Measurements from ENCODE around the gene CPNE5.

The CPNE5 gene

GRCh38 chr6:36857325-36857724 lies 18.1 kb upstream of the CPNE5 start:
- no peak for DNase-seq (ENCODE audit: low read depth)

DNA sequence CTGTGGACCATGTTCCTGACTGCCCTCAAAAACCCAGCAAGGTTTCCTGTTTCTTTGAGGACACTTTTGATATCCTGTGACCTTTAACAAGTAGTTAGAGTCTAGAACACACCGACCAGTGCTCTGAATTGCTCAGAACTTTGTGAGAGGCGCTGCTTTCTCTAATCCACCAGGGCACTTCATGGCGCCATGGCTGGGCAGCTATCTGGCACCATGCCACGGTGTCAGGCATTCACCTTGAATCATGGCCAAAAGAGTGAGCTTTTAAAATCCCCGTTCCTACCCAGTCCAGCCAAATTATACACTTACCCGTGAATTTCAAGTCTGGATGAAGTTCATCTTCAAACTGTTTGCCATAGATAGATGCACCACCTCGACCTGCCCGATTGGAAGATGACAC lies 17.0 kb upstream of the CPNE5 start:
- no peak for DNase-seq (ENCODE audit: low read depth)

DNA sequence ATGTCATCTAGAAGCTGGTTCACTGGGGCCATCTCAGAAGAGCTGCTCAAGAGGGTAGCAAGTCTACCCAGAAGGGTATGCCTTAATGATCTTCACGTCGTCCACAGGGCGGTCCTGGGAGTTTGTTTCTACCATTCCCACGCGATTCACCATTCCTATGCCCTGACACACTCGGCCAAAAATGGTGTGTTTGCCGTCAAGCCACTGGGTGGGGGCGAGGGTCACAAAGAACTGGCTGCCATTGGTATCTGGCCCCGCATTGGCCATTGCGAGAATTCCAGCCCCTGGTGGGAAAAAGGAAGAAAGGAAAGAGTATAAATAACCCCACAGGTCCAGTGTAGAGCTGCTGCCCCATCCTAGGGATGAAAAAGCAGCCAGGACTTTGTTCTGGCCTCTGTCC lies 16.5 kb upstream of the CPNE5 start:
- DNase-seq (ENCODE audit: low read depth), result no peak

- no peak for DNase-seq (ENCODE audit: low read depth)
Measured at GRCh38 chr6:36853325-36853724, 14.1 kb upstream of the CPNE5 start.

DNA sequence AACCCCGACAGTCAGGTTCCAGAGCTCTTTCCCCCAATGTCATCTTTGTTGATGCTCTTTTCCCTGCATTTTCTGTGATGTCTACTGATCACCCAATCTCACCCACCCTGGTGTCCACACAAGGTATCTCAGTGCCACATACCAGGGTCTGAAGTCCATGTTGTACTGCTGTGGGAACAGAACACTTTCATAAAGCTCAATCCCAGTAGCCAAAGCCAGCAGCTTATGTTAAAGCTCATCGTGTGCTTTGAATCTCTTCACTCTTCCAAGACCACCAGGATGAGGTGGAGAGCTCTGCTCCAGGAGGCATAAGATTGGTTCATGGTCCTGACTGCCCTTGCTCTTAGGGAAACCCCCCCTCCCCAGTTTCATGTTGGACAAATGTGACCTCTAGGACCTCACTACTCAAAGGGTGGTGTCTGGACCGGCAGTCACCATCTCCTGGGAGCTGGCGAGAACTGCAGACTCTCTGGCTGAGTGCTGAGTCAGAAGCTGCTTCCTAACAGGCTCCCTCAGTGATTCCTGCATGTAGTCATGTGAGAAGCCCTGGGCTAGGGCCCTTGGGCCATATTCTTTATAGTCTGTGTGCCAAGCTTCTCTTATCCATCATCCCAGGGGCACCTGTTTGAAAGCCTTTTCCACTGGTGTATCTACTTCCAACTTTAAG lies 13.4 kb upstream of the CPNE5 start:
- DNase-seq (ENCODE audit: low read depth), result no peak

DNA sequence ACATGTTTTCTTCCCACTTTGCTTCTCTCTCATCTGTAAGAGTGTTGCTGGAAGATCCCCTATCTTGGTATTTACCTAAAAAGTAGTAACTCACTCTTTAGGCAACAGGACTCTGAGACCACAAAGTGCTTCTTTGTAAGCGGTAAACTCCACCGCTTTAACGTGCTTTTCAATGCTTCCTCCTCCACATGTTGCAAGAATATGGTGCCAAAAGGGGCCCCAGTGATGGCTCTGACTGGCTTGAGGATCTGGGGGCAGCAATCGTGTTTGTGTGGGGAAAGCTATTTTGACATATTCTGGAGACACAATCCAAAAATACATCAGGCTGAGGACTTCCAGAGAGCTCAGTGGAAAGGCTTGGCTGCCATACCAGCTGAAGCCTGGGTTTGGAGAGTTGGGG lies 12.4 kb upstream of the CPNE5 start:
- DNase-seq (ENCODE audit: low read depth), result no peak

DNA sequence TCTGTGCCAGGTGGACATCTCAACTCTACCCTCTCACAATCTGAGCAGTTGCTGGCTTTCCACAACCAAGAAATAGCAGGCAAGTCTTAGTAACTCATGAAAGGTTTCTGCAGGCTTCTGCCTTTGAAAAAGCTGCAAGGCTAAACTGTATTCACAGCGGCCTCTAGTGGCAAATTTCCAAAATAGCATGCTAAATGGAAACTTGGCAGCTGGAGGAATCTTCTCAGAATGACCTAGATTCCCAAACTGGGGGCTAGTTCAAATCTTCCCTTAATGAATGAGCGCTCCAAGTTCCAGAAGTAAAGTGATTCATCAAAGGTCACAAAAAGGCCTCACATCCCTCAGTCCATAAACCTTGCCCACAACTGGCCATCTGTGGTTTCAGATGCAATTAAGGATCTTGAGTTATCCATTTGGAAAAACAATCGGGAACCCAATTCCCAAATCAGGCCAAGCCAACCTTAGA lies 11.9 kb upstream of the CPNE5 start:
- DNase-seq (ENCODE audit: low read depth), result no peak

- DNase-seq (ENCODE audit: low read depth), result no peak
Measured at GRCh38 chr6:36850021-36850420, 10.8 kb upstream of the CPNE5 start.

DNA sequence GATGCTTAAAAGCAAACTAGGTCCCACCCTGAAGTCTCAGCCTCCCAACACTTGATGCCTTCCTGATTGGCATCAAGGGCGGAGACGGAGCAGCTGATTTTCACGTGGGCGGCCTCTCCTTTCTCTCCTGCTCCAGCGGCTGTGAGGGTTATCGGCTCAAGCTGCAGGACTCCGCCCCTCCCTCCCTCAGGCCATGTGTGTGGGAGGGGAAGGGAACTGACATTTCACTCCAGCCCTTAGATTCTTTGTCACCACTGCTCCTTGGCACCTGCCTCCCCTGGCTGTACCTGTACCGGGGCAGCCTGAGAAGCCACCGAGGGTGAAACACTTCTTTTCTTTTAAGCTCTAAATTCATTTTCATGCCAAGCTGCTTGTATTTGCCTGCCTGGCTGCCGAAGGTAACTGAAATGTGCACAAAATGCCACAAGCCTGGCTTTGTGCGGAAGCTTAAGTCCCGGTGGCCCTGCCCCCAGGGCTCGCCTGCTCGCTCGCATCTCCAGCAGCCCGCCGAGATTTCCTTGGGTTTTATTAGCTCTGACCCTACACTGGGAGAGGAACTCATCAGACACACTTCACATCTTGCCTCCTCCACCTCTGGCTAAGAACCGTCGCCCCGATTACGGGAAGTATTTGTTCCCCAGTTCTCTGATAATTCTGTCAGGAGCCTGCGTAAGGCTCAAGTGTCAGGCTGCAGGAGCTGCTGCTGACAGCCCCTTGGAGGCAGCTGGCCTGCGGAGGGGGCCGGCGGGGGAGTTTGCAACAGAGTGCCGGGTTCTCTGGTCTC lies 9.6 kb upstream of the CPNE5 start:
- DNase-seq (ENCODE audit: low read depth), result no peak

- no peak for DNase-seq (ENCODE audit: low read depth)
Measured at GRCh38 chr6:36847991-36848390, 8.7 kb upstream of the CPNE5 start.

- no peak for DNase-seq (ENCODE audit: low read depth)
Measured at GRCh38 chr6:36847152-36847551, 7.9 kb upstream of the CPNE5 start.

DNA sequence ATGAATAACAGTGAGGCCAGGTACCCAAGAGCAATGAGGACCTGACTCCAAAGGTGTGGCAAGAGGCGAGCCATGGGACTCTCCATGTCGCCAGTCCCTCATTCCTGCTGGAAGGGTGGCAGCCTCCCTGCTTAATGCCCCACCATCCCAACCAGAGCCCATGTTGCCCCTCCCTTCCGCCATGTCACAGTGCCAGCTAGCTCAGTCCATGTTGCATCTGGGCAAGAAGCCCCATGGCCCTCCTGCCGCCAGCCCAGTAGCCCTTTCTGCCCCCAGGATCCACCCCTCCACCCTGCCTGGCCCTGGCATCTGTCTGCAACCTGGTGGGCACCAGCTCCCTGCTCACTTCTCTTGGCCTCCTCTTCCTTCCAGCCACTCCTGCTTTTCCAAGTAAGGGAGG lies 6.0 kb upstream of the CPNE5 start:
- DNase-seq (ENCODE audit: low read depth), result no peak

- no peak for DNase-seq (ENCODE audit: low read depth)
Measured at GRCh38 chr6:36844232-36845170, 5.3 kb upstream of the CPNE5 start.

DNA sequence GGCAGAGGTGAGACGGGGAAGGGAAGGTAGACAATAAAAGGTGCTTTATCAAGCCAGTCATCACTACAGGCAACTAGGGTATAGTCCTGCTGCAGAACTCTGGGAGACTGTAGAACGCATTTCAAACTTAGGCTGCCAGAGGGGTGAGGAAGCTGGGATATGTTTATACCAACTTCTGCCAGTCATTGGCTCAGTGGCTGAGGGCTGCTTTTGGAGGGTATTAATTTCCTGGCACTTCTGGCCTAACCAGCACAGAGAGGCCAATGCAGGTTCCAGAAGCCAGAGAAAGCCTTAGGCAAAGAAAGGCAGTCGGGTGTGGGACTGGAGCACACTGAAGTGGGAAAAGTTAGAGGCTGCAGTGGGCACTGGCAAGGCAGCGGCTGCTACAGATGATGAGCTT lies 3.9 kb upstream of the CPNE5 start:
- DNase-seq (ENCODE audit: low read depth), result no peak

GRCh38 chr6:36841756-36842155 lies 2.5 kb upstream of the CPNE5 start:
- no peak for DNase-seq (ENCODE audit: low read depth)

- DNase-seq (ENCODE audit: low read depth), result no peak
Measured at GRCh38 chr6:36840432-36841403, 1.5 kb upstream of the CPNE5 start.

DNA sequence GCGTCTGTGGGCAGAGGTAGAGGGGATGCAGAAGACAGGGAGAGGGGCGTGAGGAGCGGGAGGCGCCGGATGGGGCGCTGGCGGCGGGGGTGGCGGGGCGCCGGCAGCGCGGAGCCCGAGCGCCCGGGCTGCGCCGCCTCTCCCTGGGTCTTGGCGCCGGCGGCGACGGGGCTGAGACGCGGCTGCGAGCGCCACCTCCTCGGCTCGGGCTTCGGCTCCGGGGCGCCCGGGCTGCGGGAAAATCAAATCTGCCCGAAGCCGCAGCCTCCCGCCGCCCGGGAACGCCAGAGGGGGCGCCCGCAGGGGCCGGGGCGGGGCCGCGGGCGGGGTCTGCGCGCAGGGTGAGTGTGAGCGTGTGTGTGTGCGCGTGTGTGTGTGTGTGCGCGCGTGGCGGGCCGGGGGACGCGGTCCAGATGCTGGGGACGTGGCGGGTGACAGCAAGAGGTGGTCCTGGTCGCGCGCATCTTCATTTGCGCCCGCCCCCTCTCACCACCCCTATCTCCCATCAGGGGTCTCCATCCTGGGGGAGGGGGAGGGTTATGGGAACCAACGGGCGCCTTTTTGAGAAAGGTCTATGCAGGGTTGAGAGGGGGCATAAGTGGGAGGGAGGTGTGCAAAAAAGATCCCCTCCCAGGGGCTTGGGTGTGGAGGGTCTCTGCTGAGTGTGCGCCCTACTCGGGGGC lies 646 bp upstream of the CPNE5 start:
- no peak for DNase-seq (ENCODE audit: low read depth)

- DNase-seq (ENCODE audit: low read depth), result no peak
Measured at GRCh38 chr6:36837686-36838085, 1.6 kb downstream of the CPNE5 start.

DNA sequence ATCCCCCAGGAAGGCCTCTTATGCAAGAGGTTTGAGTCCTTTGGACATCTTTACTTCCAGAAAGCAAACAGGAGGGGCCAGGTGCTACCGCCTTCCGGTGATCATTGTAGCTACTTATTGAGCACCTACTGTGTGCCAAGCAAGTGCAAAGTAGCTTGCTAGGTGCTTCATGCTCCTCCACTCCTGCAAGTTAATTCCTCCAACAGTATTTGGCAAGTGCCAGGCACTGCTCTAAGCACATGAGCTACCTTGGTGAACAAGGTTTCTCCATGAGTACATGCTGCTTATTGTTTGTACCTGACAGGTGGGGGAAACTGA lies 2.3 kb downstream of the CPNE5 start:
- no peak for DNase-seq (ENCODE audit: low read depth)

DNA sequence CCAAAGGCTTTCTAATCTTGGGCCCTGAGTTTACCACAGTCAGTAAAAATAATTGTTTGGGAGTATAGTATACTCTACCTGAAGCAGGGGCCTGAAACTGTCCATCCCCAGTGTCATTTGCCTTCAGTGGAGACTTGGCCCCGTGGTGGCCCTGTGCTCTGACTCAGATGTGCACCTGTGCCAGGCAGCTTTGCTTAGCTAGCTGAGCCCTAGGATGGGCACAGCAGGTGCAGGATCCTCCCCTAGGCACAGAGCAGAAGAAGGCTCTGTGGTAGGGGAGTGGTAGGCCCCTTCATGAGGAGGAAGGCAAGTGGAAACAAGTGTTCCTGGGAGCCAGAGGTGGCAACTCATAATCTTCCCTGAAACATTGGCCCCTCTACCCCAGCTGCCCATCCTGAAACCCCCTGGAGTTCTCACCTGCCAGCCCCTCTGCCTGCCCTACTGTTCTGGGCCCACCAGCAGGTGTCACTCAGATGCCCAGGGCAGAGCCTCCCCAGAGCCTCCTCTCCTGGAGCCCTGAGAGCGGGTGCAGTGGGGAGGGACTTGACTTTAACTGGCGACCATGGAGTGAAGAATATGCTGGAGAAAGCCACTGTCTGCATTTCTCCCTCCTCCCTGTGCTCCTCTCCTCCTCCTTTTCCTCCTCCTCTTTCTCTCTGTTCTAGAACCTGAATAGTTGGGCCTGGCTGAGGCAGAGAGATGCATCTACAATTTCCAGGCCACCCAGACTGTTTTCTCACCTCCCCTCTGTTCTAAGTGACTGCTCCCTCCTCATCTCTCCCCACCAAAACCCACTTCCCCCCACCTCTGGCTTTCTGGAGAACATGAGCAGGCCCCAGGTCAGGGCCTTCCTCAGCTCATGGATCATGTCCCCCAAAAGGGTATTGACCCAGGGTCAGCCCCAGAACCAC lies 2.9 kb downstream of the CPNE5 start:
- no peak for DNase-seq (ENCODE audit: low read depth)

All from stimulated activated CD8-positive, alpha-beta memory T cell treated with anti-CD3 and anti-CD28 coated beads, Interleukin-15, amount 100 ng/mL, for 1 hour (primary cell).